ENCODE data around the gene ADARB1.

GRCh38 chr21:45223236-45224185 is 149.1 kb downstream of the ADARB1 start:
- no peak for TF ChIP-seq CTCF (conservative IDR thresholded peaks at IDR 0.05; ENCODE audit: low read depth, low read length)
- no peak for TF ChIP-seq EZH2 (IDR thresholded peaks at IDR 0.05; ENCODE audit: borderline replicate concordance, low read depth, low read length, poor library complexity, severe bottlenecking)
